HG02798 (cell line): ENCODE results near the gene NEK1.
A peak's percentile ranks its signal among the peaks of the same experiment; 100 is the strongest.
"Not testable (repeated sequence)": the region's sequence is repeated elsewhere in the genome, so short reads cannot be mapped to it uniquely, and the experiment has no call there.

Experiments used
- ATAC-seq: cut with Tn5 transposase; IDR thresholded peaks from one replicate; pipeline ENCODE4 v1.9.1; 2021; ENCODE audit warnings: mild to moderate bottlenecking; ENCODE audit not compliant: unreplicated experiment, poor library complexity

NEK1 gene

DNA sequence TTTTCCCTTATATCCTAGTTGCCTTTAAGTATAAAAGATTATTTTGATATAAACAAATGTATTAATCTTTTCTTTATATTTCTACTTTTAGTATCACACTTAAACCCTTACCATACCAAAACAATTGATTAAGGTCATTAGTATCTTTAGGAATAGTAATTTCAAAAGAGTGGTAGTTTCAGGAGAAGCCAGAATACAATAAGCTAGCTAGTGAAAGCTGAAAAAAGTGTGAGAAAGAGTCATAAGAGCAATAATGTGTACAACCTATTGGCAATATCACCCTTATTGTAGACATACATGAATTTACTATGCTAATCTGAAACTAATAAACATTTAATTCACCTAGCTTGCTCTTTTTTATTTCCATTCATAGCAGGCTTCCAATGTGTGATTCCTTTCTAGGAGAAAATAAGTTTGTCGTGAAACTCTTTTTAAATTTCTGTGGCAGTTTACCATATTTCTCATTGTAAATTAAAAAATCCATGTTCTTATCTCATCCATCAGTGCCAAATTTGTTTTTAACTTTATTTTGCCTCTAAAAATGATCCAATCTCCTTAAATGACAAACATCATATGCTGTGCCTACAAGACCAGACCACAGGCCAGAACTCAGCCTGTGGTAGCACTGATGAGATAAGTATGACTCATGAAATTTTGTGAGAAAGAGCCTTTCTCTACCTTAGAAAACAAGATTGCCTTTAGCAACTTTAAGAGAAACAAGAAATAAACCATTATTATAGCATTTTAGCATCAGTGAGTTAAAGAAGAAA, 8.1 kb downstream of the NEK1 start:
- peak; percentile 73 for ATAC-seq

DNA sequence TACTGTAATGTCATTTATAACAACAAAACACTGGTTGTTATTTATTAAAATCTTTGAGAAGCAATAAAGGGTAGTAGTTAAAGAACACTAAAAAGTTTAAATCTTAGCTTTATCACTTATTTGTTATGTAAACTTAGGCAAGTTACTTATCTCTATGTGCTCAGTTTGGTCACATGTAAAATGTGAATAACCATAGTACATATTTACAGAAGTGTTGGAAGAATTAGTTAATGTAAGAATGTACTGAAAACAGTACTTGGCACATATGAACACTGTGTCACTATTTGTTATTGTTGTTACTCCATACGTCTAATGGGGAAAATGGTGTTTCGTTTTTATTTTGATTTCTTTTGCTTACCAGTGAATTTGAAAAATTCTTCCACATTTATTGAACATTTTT, 9.1 kb downstream of the NEK1 start:
- ATAC-seq = no peak

DNA sequence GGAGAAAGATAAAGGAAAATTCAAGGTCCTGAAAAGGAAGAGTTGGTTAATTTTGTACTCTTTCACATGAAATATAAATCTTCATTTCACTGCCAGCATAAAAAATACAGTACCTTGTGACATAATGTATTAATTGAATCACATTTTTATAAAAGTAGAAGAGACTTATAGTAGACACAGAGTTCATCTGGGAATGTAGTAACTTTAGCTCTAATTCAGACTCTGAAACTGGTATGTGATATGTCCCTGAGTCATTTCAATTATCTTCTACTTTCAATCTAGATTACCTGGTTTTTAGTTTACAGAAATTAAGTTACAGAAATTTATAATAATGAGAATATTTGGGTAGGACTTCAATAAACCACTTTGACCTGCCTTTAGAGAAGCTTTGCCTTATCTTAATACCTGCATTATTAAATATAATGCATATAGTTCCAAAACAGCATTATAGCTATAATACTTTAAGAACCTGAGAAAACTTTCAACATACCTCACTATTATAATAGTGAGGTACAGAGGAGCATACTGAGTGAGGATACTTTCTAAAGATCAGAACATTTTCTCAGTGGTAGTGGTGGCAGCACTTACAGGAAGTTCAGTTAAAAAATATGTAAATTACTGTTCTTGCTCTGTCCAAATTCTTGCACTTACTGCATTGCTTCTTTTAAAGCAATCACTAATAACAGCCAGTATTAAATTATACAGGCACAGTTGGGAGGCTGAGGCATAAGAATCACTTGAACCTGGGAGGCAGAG, 11.2 kb downstream of the NEK1 start:
- ATAC-seq = peak; percentile 54

DNA sequence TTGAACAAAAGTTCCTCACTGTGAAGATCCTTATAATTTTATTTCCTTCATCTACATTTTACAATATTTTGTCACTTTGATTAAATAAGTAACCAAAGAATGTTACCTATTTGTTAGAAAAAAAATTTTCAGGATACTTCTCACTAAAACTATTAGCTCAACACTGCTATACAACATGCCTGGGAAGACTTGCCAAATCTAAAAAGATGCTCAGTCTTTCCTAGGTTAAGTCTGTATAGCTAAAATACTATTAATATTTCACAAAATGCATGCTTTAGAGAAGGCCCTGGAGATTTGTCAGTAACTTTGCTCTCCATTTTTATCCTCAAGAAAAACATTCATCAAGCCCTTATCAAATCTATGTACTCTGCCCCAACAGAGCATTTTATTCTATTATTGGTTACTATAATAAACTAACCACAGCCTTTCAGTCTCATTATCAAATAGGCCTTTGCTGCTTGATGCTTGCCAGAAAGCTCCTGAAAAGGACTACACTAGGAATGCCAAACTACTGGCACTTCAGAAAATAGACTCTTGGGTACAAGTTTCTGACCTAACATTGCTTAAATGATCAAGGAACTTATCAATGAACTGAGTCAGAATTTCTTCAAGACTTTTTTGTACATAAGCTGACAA, 17.7 kb downstream of the NEK1 start:
- no peak for ATAC-seq

DNA sequence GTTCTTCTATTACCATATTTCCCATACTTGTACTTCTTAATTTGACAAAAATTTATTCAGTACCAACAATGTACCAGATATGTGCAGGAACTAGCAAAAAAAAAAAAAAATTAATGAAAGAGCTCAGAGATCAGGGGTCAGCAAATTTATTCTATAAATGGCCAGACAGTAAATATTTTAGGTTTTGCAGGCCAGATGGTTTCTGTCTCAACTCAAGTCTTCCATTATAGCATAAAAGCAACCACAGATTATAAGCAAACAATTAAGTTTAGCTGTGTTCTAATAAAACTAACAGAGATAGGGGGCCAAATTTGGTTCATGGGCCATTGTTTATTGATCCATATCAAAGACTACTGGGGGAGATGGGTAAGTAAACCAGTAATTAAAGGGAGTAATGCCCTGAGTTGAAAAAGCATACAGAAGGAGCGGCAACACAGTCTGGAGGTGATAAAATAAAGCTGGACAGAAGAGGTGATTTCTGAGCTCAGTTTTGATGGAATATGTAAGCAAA, 19.3 kb downstream of the NEK1 start:
- ATAC-seq = no peak

DNA sequence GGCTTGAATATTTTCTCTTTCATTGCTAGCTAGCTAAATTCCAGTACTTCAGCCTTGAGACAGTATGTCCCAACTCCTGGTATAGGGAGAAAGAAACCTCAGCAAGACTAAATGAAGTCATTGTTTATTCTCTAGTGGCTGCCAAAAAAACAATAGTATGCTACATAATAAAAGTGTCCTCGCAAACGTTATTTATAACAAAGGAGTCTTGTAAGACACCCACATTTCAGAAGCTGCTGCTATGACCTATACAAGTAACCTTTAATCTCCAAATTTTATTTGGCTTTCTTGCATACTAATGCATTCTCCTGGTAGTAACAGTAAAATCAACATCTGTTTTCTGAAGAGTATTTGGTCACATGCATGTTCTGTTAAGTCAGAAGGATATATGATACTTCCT, 28.8 kb downstream of the NEK1 start:
- no peak for ATAC-seq

DNA sequence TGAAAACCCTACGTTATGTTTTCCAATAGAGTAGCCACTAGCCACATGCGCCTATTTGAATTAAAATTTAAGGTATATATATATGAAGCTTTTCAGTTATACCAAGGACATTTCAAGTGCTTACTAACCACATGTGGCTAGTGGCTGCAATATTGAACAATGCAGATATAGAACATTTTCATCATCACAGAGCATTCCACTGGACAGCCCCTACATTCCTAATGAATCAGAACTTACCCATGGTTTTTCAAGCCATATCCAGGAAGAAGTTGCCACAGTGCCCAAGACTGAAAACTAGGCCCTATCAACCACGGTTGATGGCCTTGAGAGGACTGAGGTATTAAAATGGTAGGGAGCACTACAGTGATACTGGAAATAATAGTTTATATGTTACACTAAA, 29.7 kb downstream of the NEK1 start:
- ATAC-seq = no peak

DNA sequence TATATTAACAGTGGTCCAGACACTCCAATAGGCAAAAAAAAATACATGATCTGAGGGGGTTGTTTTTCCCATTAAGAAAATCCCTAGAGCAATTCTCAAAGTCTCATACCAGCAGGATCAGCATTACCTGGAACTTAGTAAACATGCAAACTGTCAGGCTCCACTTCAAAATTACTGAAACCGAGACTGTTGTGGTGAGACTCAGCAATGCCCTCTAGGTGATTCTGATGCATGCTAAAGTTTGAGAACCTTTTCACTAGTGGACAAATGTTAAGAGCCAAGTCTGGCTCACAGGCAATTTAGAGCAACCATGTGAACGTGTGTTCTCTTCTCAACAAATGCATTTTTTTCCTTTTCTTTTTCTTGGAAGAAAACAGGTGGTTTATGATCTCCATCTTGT, 30.2 kb downstream of the NEK1 start:
- ATAC-seq = peak; percentile 96

DNA sequence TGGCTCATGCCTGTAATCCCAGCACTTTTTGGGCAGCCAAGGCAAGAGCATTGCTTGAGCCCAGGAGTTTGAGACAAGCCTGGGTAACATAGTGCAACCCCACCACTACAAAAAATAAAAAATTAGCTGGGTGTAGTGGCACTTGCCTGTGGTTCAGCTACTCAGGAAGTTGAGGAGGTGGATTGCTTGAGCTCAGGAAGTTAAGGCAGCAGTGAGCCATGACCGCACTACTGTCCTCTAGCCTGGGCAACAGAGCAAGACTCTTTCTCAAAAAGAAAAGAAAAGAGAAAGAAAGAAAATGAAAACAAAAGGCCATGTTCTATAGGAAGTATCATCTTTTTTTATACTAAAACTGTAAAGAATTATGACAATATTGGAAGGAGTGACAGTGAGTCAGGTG, 38.5 kb downstream of the NEK1 start:
- no peak for ATAC-seq

DNA sequence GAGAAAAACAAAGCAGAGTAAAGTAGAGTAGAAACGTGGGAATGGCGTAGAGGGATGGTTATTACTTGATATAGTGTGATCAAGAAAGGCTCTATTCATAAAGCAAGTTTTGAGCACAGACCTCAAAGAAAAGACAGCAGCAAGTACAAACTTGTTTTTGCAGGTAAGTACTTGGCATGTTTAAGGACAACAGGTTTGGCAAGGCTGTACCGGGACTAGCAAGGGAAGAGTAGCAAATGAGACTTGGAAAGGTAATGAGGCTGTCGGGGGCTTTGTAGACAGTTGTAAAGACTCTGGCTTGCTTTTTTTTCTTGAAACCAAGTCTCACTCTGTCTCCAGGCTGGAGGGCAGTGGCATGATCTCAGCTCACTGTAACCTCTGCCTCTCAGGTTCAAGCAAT, 40.9 kb downstream of the NEK1 start:
- ATAC-seq = no peak

DNA sequence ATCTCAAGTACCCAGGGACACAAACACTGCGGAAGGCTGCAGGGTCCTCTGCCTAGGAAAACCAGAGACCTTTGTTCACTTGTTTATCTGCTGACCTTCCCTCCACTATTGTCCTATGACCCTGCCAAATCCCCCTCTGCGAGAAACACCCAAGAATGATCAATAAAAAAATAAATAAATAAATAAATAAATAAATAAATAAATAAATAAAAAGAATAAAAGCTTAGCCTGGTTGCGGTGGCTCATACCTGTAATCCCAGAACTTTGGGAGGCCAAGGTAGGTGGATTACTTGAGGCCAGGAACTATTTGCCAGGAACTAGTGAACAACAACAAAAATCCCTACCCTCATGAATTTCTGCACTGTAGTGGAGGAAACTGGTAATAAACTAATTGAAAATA, 41.4 kb downstream of the NEK1 start:
- not testable (repeated sequence) for ATAC-seq

DNA sequence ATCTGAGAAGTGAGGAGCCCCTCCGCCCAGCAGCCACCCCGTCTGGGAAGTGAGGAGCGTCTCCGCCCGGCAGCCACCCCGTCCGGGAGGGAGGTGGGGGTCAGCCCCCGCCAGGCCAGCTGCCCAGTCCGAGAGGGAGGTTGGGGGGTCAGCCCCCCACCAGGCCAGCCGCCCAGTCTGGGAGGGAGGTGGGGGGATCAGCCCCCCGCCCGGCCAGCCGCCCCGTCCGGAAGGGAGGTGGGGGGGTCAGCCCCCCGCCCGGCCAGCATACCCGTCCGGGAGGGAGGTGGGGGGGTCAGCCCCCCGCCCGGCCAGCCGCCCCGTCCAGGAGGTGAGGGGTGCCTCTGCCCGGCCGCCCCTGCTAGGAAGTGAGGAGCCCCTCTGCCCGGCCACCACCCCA, 42.1 kb downstream of the NEK1 start:
- not testable (repeated sequence) for ATAC-seq

DNA sequence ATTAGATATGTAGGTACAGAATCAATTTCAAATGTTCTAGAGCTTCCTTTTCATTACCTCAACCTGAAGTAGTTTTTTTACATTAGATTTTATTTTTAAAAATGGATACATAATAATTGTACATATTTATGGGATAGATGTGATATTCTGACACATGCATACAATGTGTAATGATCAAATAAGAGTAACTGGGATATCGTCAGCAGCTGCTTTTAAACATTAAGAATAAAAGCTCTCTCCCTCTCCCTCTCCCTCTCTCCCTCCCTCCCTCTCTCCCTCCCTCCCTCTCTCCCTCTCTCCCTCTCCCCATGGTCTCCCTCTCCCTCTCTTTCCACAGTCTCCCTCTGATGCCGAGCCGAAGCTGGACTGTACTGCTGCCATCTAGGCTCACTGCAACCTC, 43.2 kb downstream of the NEK1 start:
- not testable (repeated sequence) for ATAC-seq

DNA sequence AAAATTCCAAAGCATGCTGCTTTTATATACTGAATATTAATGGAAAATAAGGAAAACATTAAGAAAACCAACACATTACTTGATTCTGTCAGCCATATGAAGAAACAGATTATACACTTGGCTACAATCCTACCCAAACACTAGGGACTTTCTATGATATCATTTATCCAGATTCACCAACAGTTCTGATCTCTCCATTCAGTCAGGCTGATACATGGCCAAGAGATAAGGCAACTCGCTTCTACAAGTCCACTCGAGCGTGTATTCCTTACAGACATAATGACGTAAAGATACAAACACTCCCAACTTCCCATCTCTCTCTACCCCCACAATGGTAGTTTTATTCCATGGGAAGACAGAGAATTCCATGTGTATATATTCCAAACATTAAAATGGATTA, 44.5 kb downstream of the NEK1 start:
- ATAC-seq = no peak

DNA sequence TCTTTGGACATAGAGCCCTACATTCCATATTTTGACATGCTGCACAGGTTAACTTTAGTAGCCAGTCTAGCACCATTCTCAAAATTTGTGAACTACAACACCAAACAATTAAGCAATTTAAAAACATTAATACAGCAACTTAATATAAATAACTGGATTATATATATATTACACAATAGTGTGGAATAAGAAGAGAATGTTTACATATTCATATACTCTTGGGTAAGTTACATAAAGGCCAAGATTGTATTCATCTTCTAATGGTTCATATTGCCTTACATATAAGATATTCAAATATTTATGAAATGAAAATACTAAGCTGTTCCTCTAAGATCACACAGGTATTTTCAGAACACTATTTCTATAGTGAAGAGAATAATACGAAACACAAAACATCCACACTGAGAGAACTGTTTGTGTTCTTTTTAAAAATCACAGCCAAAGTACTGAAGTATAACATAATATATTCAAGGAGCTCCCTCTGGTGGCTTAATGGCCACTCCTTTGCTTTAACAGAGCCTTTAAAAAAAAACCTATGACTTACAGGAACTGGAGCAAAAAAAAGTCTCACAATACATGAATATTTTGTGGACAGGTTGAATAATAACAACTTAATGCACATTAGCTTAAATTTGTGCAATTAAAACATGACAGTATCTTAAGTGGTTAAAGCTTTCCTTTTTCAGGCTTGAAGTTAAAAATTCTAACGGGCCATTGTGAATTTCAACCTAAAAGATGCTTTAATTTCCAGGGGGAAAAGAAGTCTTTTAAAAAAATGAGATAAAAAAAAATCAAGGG, 46.2 kb downstream of the NEK1 start:
- ATAC-seq = peak; percentile 86

DNA sequence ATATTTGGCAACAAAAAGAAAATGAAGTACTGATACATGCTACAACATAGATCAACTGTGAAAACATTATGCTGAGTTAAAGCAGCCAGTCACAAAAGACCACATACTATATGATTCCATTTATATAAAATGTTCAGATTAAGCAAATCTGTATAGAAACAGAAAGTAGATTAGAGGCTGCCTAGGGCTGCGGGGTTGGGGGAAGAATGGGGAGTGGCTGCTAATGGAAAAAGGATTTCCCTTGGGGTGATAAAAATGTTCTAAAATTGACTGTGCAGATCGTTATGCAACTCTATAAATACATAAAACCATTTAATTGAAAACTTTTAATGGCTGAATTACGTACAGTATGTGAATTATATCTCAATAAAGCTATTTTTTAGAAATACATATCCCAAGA, 46.8 kb downstream of the NEK1 start:
- ATAC-seq = no peak

DNA sequence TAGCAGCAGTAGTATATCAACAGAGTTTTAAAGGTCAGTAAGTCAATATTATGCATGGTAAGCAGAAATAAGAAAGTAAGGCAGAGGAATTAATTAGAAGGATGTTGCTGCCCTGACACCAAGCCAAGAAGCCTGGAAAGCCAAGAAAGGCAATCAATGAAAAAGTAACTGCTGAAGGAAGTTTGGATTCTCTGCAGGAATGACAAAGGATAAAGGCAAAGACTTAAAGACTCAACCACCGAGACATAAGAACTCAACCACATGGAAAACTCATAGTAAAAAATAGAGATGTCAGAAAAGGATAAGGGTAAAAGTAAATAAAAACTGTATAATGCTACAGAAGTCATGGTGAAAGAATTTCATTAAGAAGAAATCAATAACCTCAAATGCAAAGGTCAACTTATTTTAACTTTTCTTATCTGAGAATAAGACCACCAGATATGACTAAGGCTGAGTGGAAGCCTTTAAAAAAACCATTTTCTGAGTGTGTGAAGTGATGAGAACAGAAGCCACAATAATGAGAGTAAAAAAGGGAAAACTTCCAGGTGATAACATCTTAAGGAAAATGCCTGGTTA, 55.2 kb downstream of the NEK1 start:
- ATAC-seq = no peak

DNA sequence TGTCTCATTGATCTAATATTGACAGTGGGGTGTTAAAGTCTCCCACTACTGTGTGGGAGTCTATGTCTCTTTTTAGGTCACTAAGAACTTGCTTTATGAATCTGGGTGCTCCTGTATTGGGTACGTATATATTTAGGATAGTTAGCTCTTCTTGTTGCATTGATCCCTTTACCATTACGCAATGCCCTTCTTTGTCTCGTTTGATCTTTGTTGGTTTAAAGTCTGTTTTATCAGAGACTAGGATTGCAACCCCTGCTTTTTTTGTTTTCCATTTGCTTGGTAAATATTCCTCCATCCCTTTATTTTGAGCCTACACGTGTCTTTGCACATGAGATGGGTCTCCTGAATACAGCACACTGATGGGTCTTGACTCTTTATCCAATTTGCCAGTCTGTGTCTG, 65.8 kb downstream of the NEK1 start:
- ATAC-seq = not testable (repeated sequence)

DNA sequence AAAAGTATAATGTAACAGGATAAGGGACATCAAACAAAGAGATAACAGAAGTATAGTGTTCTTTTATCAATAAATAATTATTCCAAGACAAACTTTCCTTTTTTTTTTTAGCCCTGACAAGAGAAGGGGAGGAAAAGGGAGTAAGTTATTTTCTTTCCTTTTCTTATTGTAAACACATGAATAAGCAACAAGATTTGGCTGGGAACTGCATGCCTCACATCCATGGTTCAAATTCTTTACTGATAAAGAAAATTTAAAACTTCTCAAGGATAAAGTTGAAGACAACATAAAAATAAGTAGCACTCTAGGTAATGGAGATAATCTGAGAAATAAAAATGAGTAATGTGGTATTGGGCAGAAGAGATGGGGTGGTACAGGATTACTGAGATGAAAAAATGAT, 71.6 kb downstream of the NEK1 start:
- ATAC-seq = no peak

DNA sequence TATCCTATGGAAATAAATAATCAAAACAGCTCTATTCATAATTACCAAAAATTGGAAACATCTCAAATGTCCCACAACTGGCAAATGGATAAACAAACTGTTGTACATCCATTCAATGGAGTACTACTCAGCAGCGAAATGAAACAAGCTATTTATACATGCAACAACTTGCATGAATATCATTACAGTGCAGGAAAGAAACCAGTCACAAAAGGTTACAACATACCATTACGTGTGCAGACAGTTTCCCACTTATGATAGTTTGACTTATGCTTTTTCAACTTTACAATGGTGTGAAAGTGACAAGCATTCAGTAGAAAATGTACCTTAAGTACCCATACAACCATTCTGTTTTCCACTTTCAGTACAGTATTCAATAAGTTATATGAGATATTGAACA, 82.3 kb downstream of the NEK1 start:
- no peak for ATAC-seq
